Astrocyte (in vitro differentiated cells and primary cell): Measurements from ENCODE around the gene PSMD12. TPM values are rescaled to one million over a fixed set of nuclear protein-coding genes. Genes with fewer than 3 reads are reported as not detected.

Source experiments
- DNase-seq: peaks from one replicate; pipeline ENCODE4 v3.0.0-alpha.2; 2010; ENCODE audit warnings: low read depth
- FAIRE-seq: peaks from 2 replicates; lab custom pipeline; 2011; peaks lifted over from hg19 to GRCh38; lab: Jason Lieb, UNC
- H2AFZ ChIP-seq: 2 replicates; pipeline ENCODE4 v1.6.0; 2012; ENCODE audit warnings: low read depth, low read length, inconsistent platforms
- H3K27ac ChIP-seq: 2 replicates; pipeline ENCODE4 v1.5.1; 2011; ENCODE audit warnings: low read depth, low read length, inconsistent platforms
- H3K27me3 ChIP-seq: 2 replicates; pipeline ENCODE4 v1.6.0; 2011; ENCODE audit warnings: low read length, inconsistent platforms; ENCODE audit not compliant: insufficient read depth
- H3K36me3 ChIP-seq: 2 replicates; pipeline ENCODE4 v1.5.1; 2011; ENCODE audit warnings: low read length, inconsistent platforms; ENCODE audit not compliant: insufficient read depth
- H3K4me1 ChIP-seq: 2 replicates; pipeline ENCODE4 v1.5.1; 2011; ENCODE audit warnings: low read length, inconsistent platforms; ENCODE audit not compliant: insufficient read depth
- H3K4me2 ChIP-seq: 2 replicates; pipeline ENCODE4 v1.6.0; 2012; ENCODE audit warnings: low read length, inconsistent platforms
- H3K4me3 ChIP-seq: 2 replicates; pipeline ENCODE4 v1.5.1; 2011; ENCODE audit warnings: low read depth, mild to moderate bottlenecking, low read length, inconsistent platforms; ENCODE audit not compliant: insufficient read depth
- H3K79me2 ChIP-seq: 2 replicates; pipeline ENCODE4 v1.6.0; 2012; ENCODE audit warnings: mild to moderate bottlenecking, low read length, inconsistent platforms; ENCODE audit not compliant: insufficient read depth
- H3K9ac ChIP-seq: 2 replicates; pipeline ENCODE4 v1.6.0; 2012; ENCODE audit warnings: mild to moderate bottlenecking, low read length, inconsistent platforms
- H3K9me3 ChIP-seq: 2 replicates; pipeline ENCODE4 v1.5.1; 2012; ENCODE audit warnings: low read depth, mild to moderate bottlenecking, low read length, inconsistent platforms; ENCODE audit not compliant: insufficient read depth
- H4K20me1 ChIP-seq: 2 replicates; pipeline ENCODE4 v1.6.0; 2012; ENCODE audit warnings: low read length, inconsistent platforms; ENCODE audit not compliant: insufficient read depth
- H3K27ac Mint-ChIP-seq: one replicate; pipeline ENCODE4 v1.8.0; 2021; ENCODE audit warnings: mild to moderate bottlenecking, mixed read lengths; ENCODE audit not compliant: unreplicated experiment
- H3K27me3 Mint-ChIP-seq: one replicate; pipeline ENCODE4 v1.8.0; 2021; ENCODE audit warnings: low read depth, mixed read lengths; ENCODE audit not compliant: unreplicated experiment
- H3K36me3 Mint-ChIP-seq: one replicate; pipeline ENCODE4 v1.8.0; 2021; ENCODE audit warnings: low read depth, mixed read lengths; ENCODE audit not compliant: unreplicated experiment
- H3K4me1 Mint-ChIP-seq: one replicate; pipeline ENCODE4 v1.8.0; 2021; ENCODE audit warnings: low read depth, mixed read lengths; ENCODE audit not compliant: unreplicated experiment
- H3K4me3 Mint-ChIP-seq: one replicate; pipeline ENCODE4 v1.8.0; 2021; ENCODE audit warnings: mild to moderate bottlenecking, moderate library complexity, mixed read lengths; ENCODE audit not compliant: unreplicated experiment
- H3K9me3 Mint-ChIP-seq: one replicate; pipeline ENCODE4 v1.8.0; 2021; ENCODE audit warnings: mild to moderate bottlenecking, mixed read lengths; ENCODE audit not compliant: unreplicated experiment
- CTCF ChIP-seq: IDR thresholded peaks from 2 replicates; pipeline ENCODE4 v1.5.1; 2011; ENCODE audit warnings: low read depth, mild to moderate bottlenecking, inconsistent platforms, low read length, moderate library complexity; ENCODE audit not compliant: insufficient read depth
- EZH2 ChIP-seq: IDR thresholded peaks from 2 replicates; pipeline ENCODE4 v1.6.1; 2012; ENCODE audit warnings: mild to moderate bottlenecking, low read length, inconsistent platforms; ENCODE audit not compliant: insufficient read depth
- total RNA-seq: library from RNA; stranded (reverse); gene quantifications from 2 replicates; pipeline ENCODE4 v1.2.1, GENCODE V29; 2021

The PSMD12 gene
- total RNA-seq, 1 donor from 2014 or later = 74.1 TPM

- TF ChIP-seq CTCF (no peak), EZH2 (no peak)
- H3K79me2 ChIP-seq = peaks cover 3% of the 10 kb centered on the region
- H3K27me3 ChIP-seq = no peaks in the 10 kb centered on the region
- FAIRE-seq (no peak), DNase-seq (no peak)
- Mint-ChIP-seq H3K4me3 (no peak overlapping the region), H3K27me3 (no peaks in the 10 kb centered on the region), H3K4me1 (no peaks in the 10 kb centered on the region), H3K27ac (no peak overlapping the region), H3K36me3 (peaks cover 4% of the 10 kb centered on the region), H3K9me3 (no peaks in the 10 kb centered on the region)
- no peak overlapping the region for H3K27ac ChIP-seq
- H3K9me3 ChIP-seq = no peaks in the 10 kb centered on the region
- no peak overlapping the region for H3K4me3 ChIP-seq
- H3K4me2 ChIP-seq = no peak overlapping the region
- H4K20me1 ChIP-seq = peaks cover 3% of the 10 kb centered on the region
- no peaks in the 10 kb centered on the region for H3K36me3 ChIP-seq
- no peaks in the 10 kb centered on the region for H3K4me1 ChIP-seq
- H3K9ac ChIP-seq = no peak overlapping the region
- no peak overlapping the region for H2AFZ ChIP-seq
Measured at GRCh38 chr17:67401106-67401505, 34.7 kb upstream of the PSMD12 start.

GRCh38 chr17:67400193-67400592 is 33.8 kb upstream of the PSMD12 start:
- DNase-seq = no peak
- TF ChIP-seq EZH2 (no peak), CTCF (no peak)
- H3K36me3 Mint-ChIP-seq = peaks cover 4% of the 10 kb centered on the region
- Histone ChIP-seq H2AFZ (no peak overlapping the region), H3K79me2 (peaks cover 3% of the 10 kb centered on the region), H4K20me1 (peaks cover 3% of the 10 kb centered on the region), H3K4me2 (no peak overlapping the region), H3K9me3 (no peaks in the 10 kb centered on the region), H3K9ac (no peak overlapping the region), H3K27ac (no peak overlapping the region), H3K4me3 (no peak overlapping the region), H3K36me3 (no peaks in the 10 kb centered on the region), H3K27me3 (no peaks in the 10 kb centered on the region), H3K4me1 (no peaks in the 10 kb centered on the region)
- no peak for FAIRE-seq
- H3K4me1 Mint-ChIP-seq = no peaks in the 10 kb centered on the region
- H3K4me3 Mint-ChIP-seq = no peak overlapping the region
- no peaks in the 10 kb centered on the region for H3K9me3 Mint-ChIP-seq
- no peak overlapping the region for H3K27ac Mint-ChIP-seq
- H3K27me3 Mint-ChIP-seq = no peaks in the 10 kb centered on the region

- Mint-ChIP-seq H3K4me3 (no peak overlapping the region), H3K4me1 (no peaks in the 10 kb centered on the region), H3K27ac (no peak overlapping the region), H3K9me3 (no peaks in the 10 kb centered on the region), H3K36me3 (peaks cover 4% of the 10 kb centered on the region), H3K27me3 (no peaks in the 10 kb centered on the region)
- TF ChIP-seq CTCF = no peak
- TF ChIP-seq EZH2 = no peak
- Histone ChIP-seq H3K4me2 (no peak overlapping the region), H4K20me1 (peaks cover 3% of the 10 kb centered on the region), H3K9me3 (no peaks in the 10 kb centered on the region), H3K9ac (no peak overlapping the region), H3K27me3 (no peaks in the 10 kb centered on the region), H3K27ac (no peak overlapping the region), H3K79me2 (peaks cover 3% of the 10 kb centered on the region), H3K36me3 (no peaks in the 10 kb centered on the region), H2AFZ (no peak overlapping the region), H3K4me3 (no peak overlapping the region), H3K4me1 (no peaks in the 10 kb centered on the region)
- no peak for DNase-seq
- FAIRE-seq = no peak
Measured at GRCh38 chr17:67399676-67400075, 33.3 kb upstream of the PSMD12 start.
